ENCODE measurements around the gene APBA1. TPM values are rescaled to one million over a fixed set of nuclear protein-coding genes. Genes with fewer than 3 reads are reported as not detected.

The APBA1 gene
- total RNA-seq, 5 donors from 2014 or later (not counting 1 experiment from before 2014, with no cell fraction given) = 0.51 to 1.8 (median 0.78) TPM

DNA sequence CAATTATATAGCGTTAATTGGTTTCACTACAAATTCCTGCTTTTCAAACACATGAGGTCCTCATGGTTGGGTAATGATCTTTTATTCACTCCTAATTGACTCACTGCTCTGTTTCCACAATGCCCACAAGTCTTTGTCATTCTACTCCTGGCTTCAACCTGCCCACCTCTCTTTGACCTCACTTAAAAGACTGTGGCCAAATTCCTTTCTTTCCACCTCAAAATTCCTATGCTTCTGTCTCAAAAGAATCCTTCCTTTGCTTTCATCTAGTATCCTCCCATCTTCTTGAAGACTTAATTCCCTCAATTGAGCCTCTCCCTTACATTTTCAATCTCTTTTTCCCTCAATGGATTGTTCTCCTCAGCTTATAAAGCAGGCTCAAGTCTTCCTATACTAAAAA lies 4.9 kb downstream of the APBA1 start:
- ChIA-PET CTCF (no interaction called here), POLR2A (no interaction called here)
- Mint-ChIP-seq H3K27me3 (peaks cover 16 to 18% of the 10 kb centered on the region in 2 donors), H3K27ac (no peak overlapping the region), H3K4me1 (peaks cover 8 to 11% (median 9%) of the 10 kb centered on the region in 3 donors), H3K36me3 (no peaks in the 10 kb centered on the region), H3K9me3 (no peaks in the 10 kb centered on the region), H3K4me3 (no peak overlapping the region)
- peaks cover 0 to 8% of the 10 kb centered on the region in 2 experiments for H3K4me1 ChIP-seq (ENCODE audit: control insufficient read depth in 1 of 2, extremely low read depth in 1 of 2, insufficient read depth in 2 of 2, low read length in 2 of 2)
- WGBS (ENCODE audit: insufficient coverage) = no CpG with 5 or more reads among the region's 1 CpG
- no peaks in the 10 kb centered on the region for H3K36me3 ChIP-seq (ENCODE audit: control insufficient read depth in 2 of 2, extremely low read depth in 1 of 2, insufficient read depth in 1 of 2, low read length in 1 of 2)
- ATAC-seq (replicated peaks in 1 of 4) (no peak), DNase-seq (no peak)
- no peak overlapping the region for H3K4me3 ChIP-seq (ENCODE audit: control insufficient read depth in 1 of 2, extremely low read depth in 1 of 2, low read length in 1 of 2)
- no peaks in the 10 kb centered on the region for H3K9me3 ChIP-seq
- H3K27me3 ChIP-seq (replicated peaks in 1 of 2; ENCODE audit: control insufficient read depth in 2 of 2, extremely low read depth in 1 of 2, insufficient read depth in 2 of 2, low read length in 1 of 2) = peaks cover 8 to 12% of the 10 kb centered on the region in 2 experiments
- H3K27ac ChIP-seq (ENCODE audit: low read length) = no peak overlapping the region

DNA sequence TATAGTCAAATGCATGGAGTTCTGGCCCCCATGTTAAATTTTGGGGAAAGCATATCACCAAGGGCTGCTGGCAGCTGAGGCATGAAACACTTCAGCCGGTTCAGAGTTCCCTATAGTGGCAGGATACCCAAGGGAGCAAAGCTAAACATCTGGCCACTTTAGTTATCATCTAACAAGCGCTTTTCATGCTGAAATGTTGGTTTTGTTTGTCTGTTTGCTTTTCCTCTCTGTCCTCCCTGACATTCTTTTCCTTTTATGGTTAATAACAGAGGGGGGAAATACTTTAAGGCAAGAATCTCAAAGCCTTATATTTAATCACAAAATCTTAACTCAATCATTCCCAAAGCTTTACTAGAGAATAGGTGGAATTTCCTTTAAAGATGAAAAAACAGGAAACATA lies 11.9 kb downstream of the APBA1 start:
- Mint-ChIP-seq H3K27me3 (peaks cover 5 to 30% of the 10 kb centered on the region in 2 donors), H3K4me1 (no peaks in the 10 kb centered on the region), H3K36me3 (no peaks in the 10 kb centered on the region), H3K9me3 (no peaks in the 10 kb centered on the region), H3K4me3 (no peak overlapping the region), H3K27ac (no peak overlapping the region)
- ChIA-PET CTCF (no interaction called here), POLR2A (no interaction called here)
- ATAC-seq (replicated peaks in 1 of 4) (no peak), DNase-seq (no peak)
- H3K4me3 ChIP-seq (ENCODE audit: control insufficient read depth in 1 of 2, extremely low read depth in 1 of 2, low read length in 1 of 2) = no peak overlapping the region
- no peaks in the 10 kb centered on the region for H3K4me1 ChIP-seq (ENCODE audit: control insufficient read depth in 1 of 2, extremely low read depth in 1 of 2, insufficient read depth in 2 of 2, low read length in 2 of 2)
- no peaks in the 10 kb centered on the region for H3K9me3 ChIP-seq
- no peaks in the 10 kb centered on the region for H3K36me3 ChIP-seq (ENCODE audit: control insufficient read depth in 2 of 2, extremely low read depth in 1 of 2, insufficient read depth in 1 of 2, low read length in 1 of 2)
- H3K27ac ChIP-seq (ENCODE audit: low read length) = no peak overlapping the region
- no CpG with 5 or more reads among the region's 2 CpGs for whole genome bisulfite sequencing (ENCODE audit: insufficient coverage)
- peaks cover 0 to 2% of the 10 kb centered on the region in 2 experiments for H3K27me3 ChIP-seq (replicated peaks in 1 of 2; ENCODE audit: control insufficient read depth in 2 of 2, extremely low read depth in 1 of 2, insufficient read depth in 2 of 2, low read length in 1 of 2)

DNA sequence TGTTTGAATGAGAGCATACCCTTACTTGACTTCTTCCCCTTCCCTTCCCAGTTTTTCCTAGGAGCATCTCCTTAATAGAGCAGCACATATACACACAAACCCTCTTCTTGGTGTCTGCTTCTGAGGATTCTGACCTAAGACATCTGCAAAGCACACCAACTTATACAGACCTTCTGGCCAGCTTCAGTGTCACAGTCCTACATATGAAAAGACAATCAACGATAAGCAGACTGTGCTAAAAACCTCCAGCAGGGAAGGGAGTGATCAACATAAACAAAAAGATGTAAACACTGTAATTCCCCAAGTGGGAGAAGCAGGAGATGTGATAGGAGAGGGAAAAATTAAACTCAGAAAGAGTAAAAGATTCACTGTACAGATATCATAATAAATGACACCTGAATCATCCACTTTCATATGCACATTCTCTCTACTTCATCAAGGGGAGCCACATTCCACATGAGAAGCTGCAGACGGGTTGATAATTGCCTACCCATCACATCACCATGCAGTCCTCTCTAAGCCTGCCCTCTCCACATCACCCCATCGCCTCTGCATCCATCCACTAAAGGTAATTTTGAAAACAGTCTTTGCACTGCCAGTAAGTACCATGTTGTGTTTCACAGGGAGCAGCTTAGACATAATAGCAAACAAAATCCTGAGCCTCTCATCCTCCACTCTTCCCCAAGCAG lies 13.0 kb downstream of the APBA1 start:
- no peaks in the 10 kb centered on the region for H3K27me3 ChIP-seq (replicated peaks in 1 of 2; ENCODE audit: control insufficient read depth in 2 of 2, extremely low read depth in 1 of 2, insufficient read depth in 2 of 2, low read length in 1 of 2)
- H3K27me3 Mint-ChIP-seq = peaks cover 3 to 26% of the 10 kb centered on the region in 2 donors
- DNase-seq (no peak), ATAC-seq (replicated peaks in 1 of 4) (no peak)
- no peaks in the 10 kb centered on the region for H3K4me1 ChIP-seq (ENCODE audit: control insufficient read depth in 1 of 2, extremely low read depth in 1 of 2, insufficient read depth in 2 of 2, low read length in 2 of 2)
- H3K4me3 ChIP-seq (ENCODE audit: control insufficient read depth in 1 of 2, extremely low read depth in 1 of 2, low read length in 1 of 2) = no peak overlapping the region
- POLR2A ChIA-PET = no interaction called here
- H3K4me3 Mint-ChIP-seq = no peak overlapping the region
- WGBS (ENCODE audit: insufficient coverage) = 47% methylated on average over 2 of the region's 3 CpGs
- H3K9me3 Mint-ChIP-seq = no peaks in the 10 kb centered on the region
- H3K36me3 ChIP-seq (ENCODE audit: control insufficient read depth in 2 of 2, extremely low read depth in 1 of 2, insufficient read depth in 1 of 2, low read length in 1 of 2) = no peaks in the 10 kb centered on the region
- no peaks in the 10 kb centered on the region for H3K4me1 Mint-ChIP-seq
- no peaks in the 10 kb centered on the region for H3K36me3 Mint-ChIP-seq
- no peak overlapping the region for H3K27ac Mint-ChIP-seq
- H3K9me3 ChIP-seq = no peaks in the 10 kb centered on the region
- CTCF ChIA-PET = no interaction called here
- no peak overlapping the region for H3K27ac ChIP-seq (ENCODE audit: low read length)

DNA sequence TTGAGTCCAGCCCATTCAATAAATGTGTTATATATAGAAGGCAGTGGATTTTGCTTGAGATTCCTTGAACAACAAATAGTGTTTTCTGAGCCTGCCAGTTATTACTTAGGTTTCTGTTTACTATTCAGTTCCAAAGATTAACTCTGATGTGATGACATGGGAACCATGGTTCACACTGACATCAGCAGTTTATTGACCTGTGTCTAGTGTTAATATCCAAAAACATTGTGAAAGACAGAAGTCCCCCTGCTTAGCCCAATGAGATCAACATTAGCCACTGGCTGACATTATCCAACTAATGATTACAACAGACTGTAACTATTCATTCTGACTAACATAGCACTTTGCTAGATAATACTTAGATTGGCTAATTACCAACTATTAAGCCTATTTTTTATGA lies 14.9 kb downstream of the APBA1 start:
- Histone ChIP-seq H3K4me1 (ENCODE audit: control insufficient read depth in 1 of 2, extremely low read depth in 1 of 2, insufficient read depth in 2 of 2, low read length in 2 of 2) (no peaks in the 10 kb centered on the region), H3K36me3 (ENCODE audit: control insufficient read depth in 2 of 2, extremely low read depth in 1 of 2, insufficient read depth in 1 of 2, low read length in 1 of 2) (no peaks in the 10 kb centered on the region), H3K4me3 (ENCODE audit: control insufficient read depth in 1 of 2, extremely low read depth in 1 of 2, low read length in 1 of 2) (no peak overlapping the region), H3K27me3 (replicated peaks in 1 of 2; ENCODE audit: control insufficient read depth in 2 of 2, extremely low read depth in 1 of 2, insufficient read depth in 2 of 2, low read length in 1 of 2) (no peaks in the 10 kb centered on the region), H3K9me3 (no peaks in the 10 kb centered on the region), H3K27ac (ENCODE audit: low read length) (no peak overlapping the region)
- peaks cover 3 to 23% of the 10 kb centered on the region in 2 donors for H3K27me3 Mint-ChIP-seq
- H3K9me3 Mint-ChIP-seq = no peaks in the 10 kb centered on the region
- no peak overlapping the region for H3K27ac Mint-ChIP-seq
- CTCF ChIA-PET = no interaction called here
- no peaks in the 10 kb centered on the region for H3K36me3 Mint-ChIP-seq
- ATAC-seq (replicated peaks in 1 of 4) (no peak), DNase-seq (no peak)
- H3K4me1 Mint-ChIP-seq = no peaks in the 10 kb centered on the region
- POLR2A ChIA-PET = interaction anchor here in 1 of 2 donors (0.7 kb wide), 1 partner anchor 95 kb away, joined by 7 read pairs; no protein-coding TSS in a partner anchor
- no peak overlapping the region for H3K4me3 Mint-ChIP-seq

DNA sequence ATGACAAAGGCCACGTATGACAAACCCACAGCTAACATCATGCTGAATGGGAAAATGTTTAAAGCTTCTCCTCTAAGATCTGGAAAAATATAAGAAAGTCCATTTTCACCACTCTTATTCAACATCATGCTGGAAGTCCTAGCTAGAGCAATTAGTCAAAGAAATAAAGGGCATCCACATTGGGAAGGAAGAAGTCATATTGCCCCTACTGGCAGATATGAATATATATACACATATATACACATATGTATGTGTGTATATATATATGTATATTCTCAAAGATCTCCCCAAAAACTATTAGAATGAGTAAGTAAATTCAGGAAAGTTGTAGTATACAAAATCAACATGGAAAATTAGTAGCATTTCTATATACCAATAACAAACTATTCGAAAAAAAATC lies 17.1 kb downstream of the APBA1 start:
- POLR2A ChIA-PET = no interaction called here
- H3K27ac ChIP-seq (ENCODE audit: low read length) = no peak overlapping the region
- no peak for ATAC-seq (replicated peaks in 1 of 4)

DNA sequence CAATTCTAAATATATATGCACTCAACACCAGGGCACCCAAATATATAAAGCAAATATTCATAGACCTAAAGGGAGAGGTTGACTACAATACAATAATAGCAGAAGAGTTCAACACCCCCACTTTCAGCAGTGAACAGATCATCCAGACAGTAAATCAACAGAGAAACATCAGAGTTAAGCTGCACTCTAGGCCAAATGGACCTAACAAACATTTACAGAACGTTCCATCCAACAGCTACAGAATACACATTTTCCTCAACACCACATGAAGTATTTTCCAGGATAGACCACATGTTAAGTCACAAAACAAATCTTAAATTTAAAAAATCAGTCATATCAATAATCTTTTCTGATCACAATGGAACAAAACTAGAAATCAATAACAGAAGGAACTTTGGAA lies 18.9 kb downstream of the APBA1 start:
- H3K27ac Mint-ChIP-seq = no peak overlapping the region
- no peaks in the 10 kb centered on the region for H3K36me3 Mint-ChIP-seq
- Histone ChIP-seq H3K27ac (ENCODE audit: low read length) (no peak overlapping the region), H3K4me3 (ENCODE audit: control insufficient read depth in 1 of 2, extremely low read depth in 1 of 2, low read length in 1 of 2) (no peak overlapping the region), H3K9me3 (no peaks in the 10 kb centered on the region), H3K36me3 (ENCODE audit: control insufficient read depth in 2 of 2, extremely low read depth in 1 of 2, insufficient read depth in 1 of 2, low read length in 1 of 2) (no peaks in the 10 kb centered on the region), H3K27me3 (replicated peaks in 1 of 2; ENCODE audit: control insufficient read depth in 2 of 2, extremely low read depth in 1 of 2, insufficient read depth in 2 of 2, low read length in 1 of 2) (peaks cover 0 to 8% of the 10 kb centered on the region in 2 experiments), H3K4me1 (ENCODE audit: control insufficient read depth in 1 of 2, extremely low read depth in 1 of 2, insufficient read depth in 2 of 2, low read length in 2 of 2) (no peaks in the 10 kb centered on the region)
- ATAC-seq (replicated peaks in 1 of 4) (no peak), DNase-seq (no peak)
- ChIA-PET POLR2A (no interaction called here), CTCF (no interaction called here)
- WGBS (ENCODE audit: insufficient coverage) = no CpG with 5 or more reads among the region's 1 CpG
- H3K4me1 Mint-ChIP-seq = no peaks in the 10 kb centered on the region
- no peak overlapping the region for H3K4me3 Mint-ChIP-seq
- peaks cover 10 to 13% of the 10 kb centered on the region in 2 donors for H3K27me3 Mint-ChIP-seq
- H3K9me3 Mint-ChIP-seq = no peaks in the 10 kb centered on the region

More for the DNA sequence above, 17.1 kb downstream of the APBA1 start:
- peaks cover 0 to 4% of the 10 kb centered on the region in 2 experiments for H3K27me3 ChIP-seq (replicated peaks in 1 of 2; ENCODE audit: control insufficient read depth in 2 of 2, extremely low read depth in 1 of 2, insufficient read depth in 2 of 2, low read length in 1 of 2)
- H3K9me3 ChIP-seq = no peaks in the 10 kb centered on the region
- H3K36me3 ChIP-seq (ENCODE audit: control insufficient read depth in 2 of 2, extremely low read depth in 1 of 2, insufficient read depth in 1 of 2, low read length in 1 of 2) = no peaks in the 10 kb centered on the region
- no peaks in the 10 kb centered on the region for H3K4me1 Mint-ChIP-seq
- no peaks in the 10 kb centered on the region for H3K4me1 ChIP-seq (ENCODE audit: control insufficient read depth in 1 of 2, extremely low read depth in 1 of 2, insufficient read depth in 2 of 2, low read length in 2 of 2)
- H3K27ac Mint-ChIP-seq = no peak overlapping the region
- no peaks in the 10 kb centered on the region for H3K9me3 Mint-ChIP-seq
- CTCF ChIA-PET = no interaction called here
- peaks cover 4 to 10% of the 10 kb centered on the region in 2 donors for H3K27me3 Mint-ChIP-seq
- no peak for DNase-seq
- H3K4me3 ChIP-seq (ENCODE audit: control insufficient read depth in 1 of 2, extremely low read depth in 1 of 2, low read length in 1 of 2) = no peak overlapping the region
- no peak overlapping the region for H3K4me3 Mint-ChIP-seq
- no peaks in the 10 kb centered on the region for H3K36me3 Mint-ChIP-seq
- WGBS (ENCODE audit: insufficient coverage) = no CpG with 5 or more reads among the region's 2 CpGs

Data from T-cell (primary cell).